ENCODE results near the gene SKI.

The SKI gene

GRCh38 chr1:2188336-2188735 is 39.8 kb upstream of the SKI start:
- Histone ChIP-seq H3K36me3 (ENCODE audit: insufficient read depth, low read length) (no peaks in the 10 kb centered on the region; the same call in 1 of the 2 replicates), H3K4me1 (ENCODE audit: insufficient read depth, low read length) (no peaks in the 10 kb centered on the region; the same call in 1 of the 2 replicates), H3K9me3 (ENCODE audit: control insufficient read depth, insufficient read depth, low read length) (no peaks in the 10 kb centered on the region), H3K9ac (ENCODE audit: low read depth, low read length) (no peak overlapping the region)

- Histone ChIP-seq H3K4me1 (ENCODE audit: insufficient read depth, low read length) (no peaks in the 10 kb centered on the region; the same call in 1 of the 2 replicates), H3K9ac (ENCODE audit: low read depth, low read length) (peak overlapping the region; percentile 36; the same call in 1 of the 2 replicates), H3K9me3 (ENCODE audit: control insufficient read depth, insufficient read depth, low read length) (no peaks in the 10 kb centered on the region), H3K36me3 (ENCODE audit: insufficient read depth, low read length) (no peaks in the 10 kb centered on the region; the same call in 1 of the 2 replicates)
Measured at GRCh38 chr1:2189459-2190425, 38.4 kb upstream of the SKI start.

- no peaks in the 10 kb centered on the region; the same call in 1 of the 2 replicates for H3K4me1 ChIP-seq (ENCODE audit: insufficient read depth, low read length)
- no peaks in the 10 kb centered on the region; the same call in 1 of the 2 replicates for H3K36me3 ChIP-seq (ENCODE audit: insufficient read depth, low read length)
- H3K9ac ChIP-seq (ENCODE audit: low read depth, low read length): no peak overlapping the region
- no peaks in the 10 kb centered on the region for H3K9me3 ChIP-seq (ENCODE audit: control insufficient read depth, insufficient read depth, low read length)
Measured at GRCh38 chr1:2190491-2190976, 37.6 kb upstream of the SKI start.

GRCh38 chr1:2192031-2192995 is 35.8 kb upstream of the SKI start:
- H3K4me1 ChIP-seq (ENCODE audit: insufficient read depth, low read length): no peaks in the 10 kb centered on the region; the same call in 1 of the 2 replicates

GRCh38 chr1:2193514-2194281 is 34.4 kb upstream of the SKI start:
- Histone ChIP-seq H3K9me3 (ENCODE audit: control insufficient read depth, insufficient read depth, low read length) (no peaks in the 10 kb centered on the region), H3K9ac (ENCODE audit: low read depth, low read length) (peak overlapping the region; percentile 67), H3K36me3 (ENCODE audit: insufficient read depth, low read length) (no peaks in the 10 kb centered on the region), H3K4me1 (ENCODE audit: insufficient read depth, low read length) (no peaks in the 10 kb centered on the region; the same call in 1 of the 2 replicates)

More at GRCh38 chr1:2192031-2192995, 35.8 kb upstream of the SKI start:
- Histone ChIP-seq H3K9me3 (ENCODE audit: control insufficient read depth, insufficient read depth, low read length) (no peaks in the 10 kb centered on the region), H3K9ac (ENCODE audit: low read depth, low read length) (no peak overlapping the region), H3K36me3 (ENCODE audit: insufficient read depth, low read length) (no peaks in the 10 kb centered on the region)

GRCh38 chr1:2194319-2194897 is 33.7 kb upstream of the SKI start, which contains the start of gene FAAP20:
Gene FAAP20, minus strand, starts transcription at chr1:2194772. Its CDS starts 23 bp downstream, at chr1:2194749.
- H3K4me1 ChIP-seq (ENCODE audit: insufficient read depth, low read length): no peaks in the 10 kb centered on the region; the same call in 1 of the 2 replicates
- no peaks in the 10 kb centered on the region for H3K36me3 ChIP-seq (ENCODE audit: insufficient read depth, low read length)
- no peaks in the 10 kb centered on the region for H3K9me3 ChIP-seq (ENCODE audit: control insufficient read depth, insufficient read depth, low read length)
- peak within 1 kb of the TSS; percentile 67 for H3K9ac ChIP-seq (ENCODE audit: low read depth, low read length)

- no peaks in the 10 kb centered on the region for H3K36me3 ChIP-seq (ENCODE audit: insufficient read depth, low read length)
- H3K9me3 ChIP-seq (ENCODE audit: control insufficient read depth, insufficient read depth, low read length): no peaks in the 10 kb centered on the region
- no peaks in the 10 kb centered on the region; the same call in 1 of the 2 replicates for H3K4me1 ChIP-seq (ENCODE audit: insufficient read depth, low read length)
- peak overlapping the region; percentile 42 for H3K9ac ChIP-seq (ENCODE audit: low read depth, low read length)
Measured at GRCh38 chr1:2194898-2195673, 33.0 kb upstream of the SKI start.

- H3K9ac ChIP-seq (ENCODE audit: low read depth, low read length): no peak overlapping the region
- no peaks in the 10 kb centered on the region for H3K9me3 ChIP-seq (ENCODE audit: control insufficient read depth, insufficient read depth, low read length)
- no peaks in the 10 kb centered on the region for H3K36me3 ChIP-seq (ENCODE audit: insufficient read depth, low read length)
- H3K4me1 ChIP-seq (ENCODE audit: insufficient read depth, low read length): no peaks in the 10 kb centered on the region; the same call in 1 of the 2 replicates
Measured at GRCh38 chr1:2195785-2196184, 32.3 kb upstream of the SKI start.

- H3K9me3 ChIP-seq (ENCODE audit: control insufficient read depth, insufficient read depth, low read length): no peaks in the 10 kb centered on the region
- H3K36me3 ChIP-seq (ENCODE audit: insufficient read depth, low read length): no peaks in the 10 kb centered on the region
- no peak overlapping the region for H3K9ac ChIP-seq (ENCODE audit: low read depth, low read length)
- H3K4me1 ChIP-seq (ENCODE audit: insufficient read depth, low read length): no peaks in the 10 kb centered on the region; the same call in 1 of the 2 replicates
Measured at GRCh38 chr1:2196901-2197638, 31.0 kb upstream of the SKI start.

- Histone ChIP-seq H3K4me1 (ENCODE audit: insufficient read depth, low read length) (no peaks in the 10 kb centered on the region; the same call in 1 of the 2 replicates), H3K36me3 (ENCODE audit: insufficient read depth, low read length) (no peaks in the 10 kb centered on the region), H3K9me3 (ENCODE audit: control insufficient read depth, insufficient read depth, low read length) (no peaks in the 10 kb centered on the region), H3K9ac (ENCODE audit: low read depth, low read length) (no peak overlapping the region)
Measured at GRCh38 chr1:2197707-2198165, 30.4 kb upstream of the SKI start.

- Histone ChIP-seq H3K9ac (ENCODE audit: low read depth, low read length) (no peak overlapping the region; the same call in 1 of the 2 replicates), H3K4me1 (ENCODE audit: insufficient read depth, low read length) (no peaks in the 10 kb centered on the region; the same call in 1 of the 2 replicates)
Measured at GRCh38 chr1:2198571-2198970, 29.5 kb upstream of the SKI start.

More at GRCh38 chr1:2198571-2198970, 29.5 kb upstream of the SKI start:
- H3K9me3 ChIP-seq (ENCODE audit: control insufficient read depth, insufficient read depth, low read length): no peaks in the 10 kb centered on the region
- H3K36me3 ChIP-seq (ENCODE audit: insufficient read depth, low read length): no peaks in the 10 kb centered on the region

All from ES-I3 (cell line).